ENCODE results near the gene RASAL1. TPM values are rescaled to one million over a fixed set of nuclear protein-coding genes. Genes with fewer than 3 reads are reported as not detected.
"Not testable (repeated sequence)": the region's sequence is repeated elsewhere in the genome, so short reads cannot be mapped to it uniquely, and the experiment has no call there.

The RASAL1 gene
- total RNA-seq, 1 experiment from 2014 or later: 29.3 TPM

GRCh38 chr12:113130457-113131135 is 5.0 kb downstream of the RASAL1 start:
- in situ Hi-C loops (cut with HindIII; ENCODE audit: low pct_unique_long_range_greater_than_20kb, low sequenced_read_pairs): no loop called here
- DNase-seq (ENCODE audit: low read depth): peak; percentile 84

- DNase-seq (ENCODE audit: low read depth): no peak
- in situ Hi-C loops (cut with HindIII; ENCODE audit: low pct_unique_long_range_greater_than_20kb, low sequenced_read_pairs): no loop called here
Measured at GRCh38 chr12:113129664-113130456, 5.7 kb downstream of the RASAL1 start.

GRCh38 chr12:113128802-113129663 is 6.5 kb downstream of the RASAL1 start:
- DNase-seq (ENCODE audit: low read depth): no peak
- in situ Hi-C loops (cut with HindIII; ENCODE audit: low pct_unique_long_range_greater_than_20kb, low sequenced_read_pairs): no loop called here

GRCh38 chr12:113127791-113128199 is 7.8 kb downstream of the RASAL1 start:
- DNase-seq (ENCODE audit: low read depth): no peak
- in situ Hi-C loops (cut with HindIII; ENCODE audit: low pct_unique_long_range_greater_than_20kb, low sequenced_read_pairs): no loop called here

- peak; percentile 61 for DNase-seq (ENCODE audit: low read depth)
- in situ Hi-C loops (cut with HindIII; ENCODE audit: low pct_unique_long_range_greater_than_20kb, low sequenced_read_pairs): no loop called here
Measured at GRCh38 chr12:113120670-113121370, 14.7 kb downstream of the RASAL1 start.

GRCh38 chr12:113119980-113120669 is 15.4 kb downstream of the RASAL1 start:
- in situ Hi-C loops (cut with HindIII; ENCODE audit: low pct_unique_long_range_greater_than_20kb, low sequenced_read_pairs): no loop called here
- DNase-seq (ENCODE audit: low read depth): no peak

GRCh38 chr12:113118142-113118541 is 17.4 kb downstream of the RASAL1 start:
- no peak for DNase-seq (ENCODE audit: low read depth)
- in situ Hi-C loops (cut with HindIII; ENCODE audit: low pct_unique_long_range_greater_than_20kb, low sequenced_read_pairs): no loop called here

GRCh38 chr12:113117684-113118083 is 17.9 kb downstream of the RASAL1 start:
- in situ Hi-C loops (cut with HindIII; ENCODE audit: low pct_unique_long_range_greater_than_20kb, low sequenced_read_pairs): not testable (repeated sequence)
- peak; percentile 33 for DNase-seq (ENCODE audit: low read depth)

- in situ Hi-C loops (cut with HindIII; ENCODE audit: low pct_unique_long_range_greater_than_20kb, low sequenced_read_pairs): no loop called here
- no peak for DNase-seq (ENCODE audit: low read depth)
Measured at GRCh38 chr12:113116875-113117274, 18.7 kb downstream of the RASAL1 start.

- in situ Hi-C loops (cut with HindIII; ENCODE audit: low pct_unique_long_range_greater_than_20kb, low sequenced_read_pairs): no loop called here
- DNase-seq (ENCODE audit: low read depth): no peak
Measured at GRCh38 chr12:113115455-113116126, 20.0 kb downstream of the RASAL1 start.

GRCh38 chr12:113114447-113115178 is 20.9 kb downstream of the RASAL1 start:
- in situ Hi-C loops (cut with HindIII; ENCODE audit: low pct_unique_long_range_greater_than_20kb, low sequenced_read_pairs): no loop called here
- no peak for DNase-seq (ENCODE audit: low read depth)

- DNase-seq (ENCODE audit: low read depth): no peak
- in situ Hi-C loops (cut with HindIII; ENCODE audit: low pct_unique_long_range_greater_than_20kb, low sequenced_read_pairs): no loop called here
Measured at GRCh38 chr12:113113397-113113796, 22.2 kb downstream of the RASAL1 start.

- in situ Hi-C loops (cut with HindIII; ENCODE audit: low pct_unique_long_range_greater_than_20kb, low sequenced_read_pairs): no loop called here
- DNase-seq (ENCODE audit: low read depth): no peak
Measured at GRCh38 chr12:113112043-113112899, 23.3 kb downstream of the RASAL1 start.

- DNase-seq (ENCODE audit: low read depth): no peak
- in situ Hi-C loops (cut with HindIII; ENCODE audit: low pct_unique_long_range_greater_than_20kb, low sequenced_read_pairs): no loop called here
Measured at GRCh38 chr12:113111247-113111646, 24.3 kb downstream of the RASAL1 start.

- in situ Hi-C loops (cut with HindIII; ENCODE audit: low pct_unique_long_range_greater_than_20kb, low sequenced_read_pairs): no loop called here
- DNase-seq (ENCODE audit: low read depth): no peak
Measured at GRCh38 chr12:113109872-113110599, 25.5 kb downstream of the RASAL1 start.

All from Caki2 (cell line).